ENCODE measurements around the gene SYCP2.
"Not testable (repeated sequence)": the region's sequence is repeated elsewhere in the genome, so short reads cannot be mapped to it uniquely, and the experiment has no call there.

SYCP2 gene

GRCh38 chr20:59902470-59902869 lies 31.0 kb downstream of the SYCP2 start:
- DNase-seq = no peak

DNA sequence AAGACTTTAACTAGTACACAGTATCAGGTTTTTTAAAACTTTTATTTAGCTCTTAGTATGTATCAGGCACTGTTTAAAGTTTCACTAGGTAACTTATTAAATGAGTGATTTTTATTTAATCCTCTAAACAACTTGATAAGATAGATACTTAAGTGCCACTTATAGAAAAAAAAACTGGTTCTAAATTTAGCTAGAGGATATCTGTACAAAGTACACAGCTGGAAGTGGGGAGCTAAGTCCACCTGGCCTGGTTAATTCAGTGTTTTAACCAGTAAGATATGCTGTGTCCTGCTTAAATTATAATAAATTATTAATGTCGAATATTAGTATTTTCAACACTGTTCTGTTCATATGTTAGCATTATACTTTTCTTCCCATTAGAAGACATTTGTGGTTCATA lies 37.5 kb downstream of the SYCP2 start:
- DNase-seq = no peak

- no peak for DNase-seq
Observed at GRCh38 chr20:59891581-59891980, 41.9 kb downstream of the SYCP2 start.

DNA sequence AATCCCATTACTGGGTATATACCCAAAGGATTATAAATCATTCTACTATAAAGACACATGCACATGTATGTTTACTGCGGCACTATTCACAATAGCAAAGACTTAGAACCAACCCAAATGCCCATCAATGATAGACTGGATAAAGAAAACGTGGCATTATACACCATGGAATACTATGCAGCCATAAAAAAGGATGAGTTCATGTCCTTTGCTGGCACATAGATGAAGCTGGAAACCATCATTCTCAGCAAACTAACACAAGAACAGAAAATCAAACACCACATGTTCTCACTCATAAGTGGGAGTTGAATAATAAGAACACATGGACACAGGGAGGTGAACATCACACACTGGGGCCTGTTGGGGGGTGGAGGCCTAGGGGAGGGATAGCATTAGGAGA lies 43.4 kb downstream of the SYCP2 start:
- not testable (repeated sequence) for DNase-seq

- no peak for DNase-seq
Observed at GRCh38 chr20:59888050-59888449, 45.4 kb downstream of the SYCP2 start.

- DNase-seq = no peak
Observed at GRCh38 chr20:59884494-59884893, 48.9 kb downstream of the SYCP2 start.

DNA sequence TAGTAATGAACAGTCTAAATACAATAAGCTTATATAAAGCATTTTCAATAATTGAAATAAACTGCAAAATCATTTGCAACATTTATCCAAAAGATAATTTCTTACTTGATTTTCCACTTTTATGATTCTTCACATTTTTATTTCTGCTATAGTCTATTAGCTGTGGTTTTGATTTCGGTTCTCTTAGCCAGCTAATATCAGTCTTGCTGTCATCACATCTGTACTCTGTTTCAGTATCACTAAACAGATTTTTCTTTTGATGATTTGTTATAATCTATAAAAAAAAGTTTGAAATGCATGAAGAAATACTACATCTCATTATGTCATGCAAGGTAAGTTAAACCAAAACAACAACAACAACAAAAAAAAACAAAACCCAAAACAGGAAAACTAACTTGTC lies 53.2 kb downstream of the SYCP2 start:
- DNase-seq = no peak

- no peak for DNase-seq
Observed at GRCh38 chr20:59873409-59873808, 60.0 kb downstream of the SYCP2 start.

DNA sequence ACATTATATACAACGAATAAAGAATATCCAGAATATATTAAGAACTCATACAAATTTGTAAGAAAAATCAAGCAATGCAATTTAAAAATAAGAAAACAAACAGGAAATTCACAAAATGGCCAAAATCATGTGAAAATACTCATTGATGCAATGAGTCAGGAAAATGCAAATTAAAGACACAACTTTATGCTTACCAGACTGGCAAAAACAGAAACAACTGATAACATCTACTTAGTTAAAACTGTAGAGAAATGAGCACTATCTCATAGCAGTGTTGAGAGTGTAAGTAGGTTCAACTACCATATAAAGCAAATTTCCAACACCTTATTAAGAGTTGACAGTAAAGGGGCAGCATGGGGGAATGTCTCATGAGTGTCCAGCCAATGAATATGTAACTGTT lies 62.3 kb downstream of the SYCP2 start:
- DNase-seq = no peak

DNA sequence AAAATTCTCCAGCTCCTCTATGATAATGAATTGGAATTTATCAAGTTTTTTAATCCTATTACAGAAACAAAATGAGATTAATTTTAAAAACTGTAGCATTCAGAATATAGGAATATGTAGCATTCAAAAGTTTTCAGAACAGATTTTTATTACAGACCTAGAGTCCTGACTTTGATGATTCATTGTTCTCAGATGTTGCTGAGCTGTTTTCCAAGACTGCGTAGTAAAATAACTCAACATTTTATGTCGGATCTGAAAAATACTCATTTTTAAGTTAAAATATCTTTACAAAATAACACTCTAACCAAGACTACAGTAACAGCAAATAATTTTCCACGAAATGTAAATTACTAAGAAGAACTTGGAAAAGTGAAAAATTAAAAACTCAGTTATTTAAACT lies 67.1 kb downstream of the SYCP2 start:
- DNase-seq = no peak

- no peak for DNase-seq
Observed at GRCh38 chr20:59864726-59865125, 68.7 kb downstream of the SYCP2 start.

- no peak for DNase-seq
Observed at GRCh38 chr20:59863058-59863457, 70.4 kb downstream of the SYCP2 start.

DNA sequence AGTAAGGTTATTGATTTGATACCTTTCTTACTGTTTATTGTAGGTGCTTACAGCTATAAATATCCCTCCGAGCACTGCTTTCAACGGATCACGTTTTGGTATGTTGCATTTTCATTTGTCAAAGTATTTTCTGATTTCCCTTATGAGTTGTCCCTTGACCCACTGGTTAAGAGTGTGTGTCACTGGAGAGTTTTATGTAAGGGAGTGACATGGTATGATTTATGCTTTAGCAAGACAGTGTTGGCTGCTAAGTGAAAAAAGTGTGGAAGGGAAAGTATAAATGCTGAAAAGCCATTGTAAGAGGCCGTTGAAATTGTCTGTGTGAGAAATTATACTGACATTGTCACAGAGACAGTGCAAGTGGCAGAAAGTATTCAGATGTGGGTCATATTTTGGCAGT lies 72.0 kb downstream of the SYCP2 start:
- DNase-seq = no peak

DNA sequence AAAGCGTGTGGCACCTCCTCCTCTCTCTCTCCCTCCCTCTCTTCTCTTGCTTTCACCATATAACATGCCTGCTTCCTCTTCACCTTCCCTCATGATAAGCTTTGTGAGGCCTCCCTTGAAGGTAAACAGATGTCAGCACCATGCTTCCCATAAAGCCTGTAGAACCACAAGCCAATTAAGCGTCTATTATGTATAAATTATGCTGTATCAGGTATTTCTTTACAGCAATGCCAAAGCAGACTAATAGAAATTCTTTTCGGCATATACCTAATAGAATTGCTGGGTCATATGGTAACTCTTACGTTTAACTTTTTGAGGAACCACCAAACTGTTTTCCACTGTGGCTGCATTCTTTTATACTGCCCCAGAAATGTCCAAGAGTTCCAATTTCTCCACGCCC lies 75.0 kb downstream of the SYCP2 start:
- no peak for DNase-seq

GRCh38 chr20:59857966-59858365 lies 75.5 kb downstream of the SYCP2 start:
- DNase-seq = no peak

DNA sequence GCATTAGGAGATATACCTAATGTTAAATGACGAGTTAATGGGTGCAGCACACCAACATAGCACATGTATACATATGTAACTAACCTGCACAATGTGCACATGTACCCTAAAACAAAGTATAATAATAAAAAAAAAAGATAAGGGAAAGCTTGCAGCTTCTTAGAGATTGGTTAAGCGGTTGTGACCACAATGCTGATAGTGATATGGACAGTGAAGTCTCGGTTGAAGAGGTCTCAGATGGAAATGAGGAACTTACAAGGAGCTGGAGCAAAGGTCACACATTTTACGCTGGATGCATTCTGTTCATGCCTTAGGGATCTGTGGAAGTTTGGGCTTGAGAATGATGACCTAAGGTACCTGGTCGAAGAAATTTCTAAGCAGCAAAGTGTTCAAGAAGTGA lies 76.5 kb downstream of the SYCP2 start:
- not testable (repeated sequence) for DNase-seq

DNA sequence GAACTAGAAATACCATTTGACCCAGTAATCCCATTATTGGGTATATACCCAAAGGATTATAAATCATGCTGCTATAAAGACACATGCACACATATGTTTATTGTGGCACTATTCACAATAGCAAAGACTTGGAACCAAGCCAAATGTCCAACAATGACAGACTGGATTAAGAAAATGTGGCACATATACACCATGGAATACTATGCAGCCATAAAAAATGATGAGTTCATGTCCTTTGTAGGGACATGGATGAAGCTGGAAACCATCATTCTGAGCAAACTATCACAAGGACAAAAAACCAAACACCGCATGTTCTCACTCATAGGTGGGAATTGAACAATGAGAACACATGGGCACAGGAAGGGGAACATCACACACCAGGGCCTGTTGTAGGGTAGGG lies 76.9 kb downstream of the SYCP2 start:
- not testable (repeated sequence) for DNase-seq

- no peak for DNase-seq
Observed at GRCh38 chr20:59850018-59850641, 83.3 kb downstream of the SYCP2 start.

DNA sequence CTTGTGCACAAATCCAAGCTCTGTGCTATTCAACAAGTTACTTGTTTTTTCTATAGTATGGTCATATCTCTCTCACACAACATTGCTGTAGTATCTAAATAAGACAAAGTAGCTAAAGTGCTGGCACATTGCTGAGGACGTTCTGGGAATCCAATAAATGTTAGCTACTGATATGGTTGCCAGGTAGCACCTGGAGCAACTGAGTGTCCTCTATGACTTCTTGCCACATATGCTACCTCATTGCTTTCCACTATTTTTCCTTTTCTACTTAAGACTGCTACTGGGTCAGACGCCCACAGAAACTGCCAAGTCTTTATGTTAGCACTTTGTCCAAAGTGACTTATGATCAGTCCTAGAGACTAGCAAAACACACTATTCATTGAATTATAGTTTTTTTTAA lies 85.3 kb downstream of the SYCP2 start:
- no peak for DNase-seq

DNA sequence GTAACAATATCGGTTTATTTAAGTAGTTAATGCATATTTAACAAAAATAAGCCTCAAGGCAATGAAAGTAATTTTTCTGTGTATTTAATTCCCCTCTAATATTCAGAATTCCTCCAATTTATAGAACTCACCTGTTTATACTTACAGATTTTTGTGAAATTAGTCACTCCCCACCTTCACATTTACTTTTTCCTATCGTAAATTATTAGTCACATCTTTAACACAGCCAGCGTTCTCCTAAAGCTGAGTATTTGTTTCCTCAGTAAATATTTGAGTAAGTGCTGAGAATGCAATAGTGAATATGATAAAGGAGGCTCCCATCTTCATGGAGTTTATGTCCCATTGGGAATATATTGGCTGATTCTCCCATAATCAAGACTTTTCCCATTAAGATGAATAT lies 88.0 kb downstream of the SYCP2 start:
- no peak for DNase-seq

GRCh38 chr20:59839400-59839799 lies 94.0 kb downstream of the SYCP2 start:
- DNase-seq = no peak

DNA sequence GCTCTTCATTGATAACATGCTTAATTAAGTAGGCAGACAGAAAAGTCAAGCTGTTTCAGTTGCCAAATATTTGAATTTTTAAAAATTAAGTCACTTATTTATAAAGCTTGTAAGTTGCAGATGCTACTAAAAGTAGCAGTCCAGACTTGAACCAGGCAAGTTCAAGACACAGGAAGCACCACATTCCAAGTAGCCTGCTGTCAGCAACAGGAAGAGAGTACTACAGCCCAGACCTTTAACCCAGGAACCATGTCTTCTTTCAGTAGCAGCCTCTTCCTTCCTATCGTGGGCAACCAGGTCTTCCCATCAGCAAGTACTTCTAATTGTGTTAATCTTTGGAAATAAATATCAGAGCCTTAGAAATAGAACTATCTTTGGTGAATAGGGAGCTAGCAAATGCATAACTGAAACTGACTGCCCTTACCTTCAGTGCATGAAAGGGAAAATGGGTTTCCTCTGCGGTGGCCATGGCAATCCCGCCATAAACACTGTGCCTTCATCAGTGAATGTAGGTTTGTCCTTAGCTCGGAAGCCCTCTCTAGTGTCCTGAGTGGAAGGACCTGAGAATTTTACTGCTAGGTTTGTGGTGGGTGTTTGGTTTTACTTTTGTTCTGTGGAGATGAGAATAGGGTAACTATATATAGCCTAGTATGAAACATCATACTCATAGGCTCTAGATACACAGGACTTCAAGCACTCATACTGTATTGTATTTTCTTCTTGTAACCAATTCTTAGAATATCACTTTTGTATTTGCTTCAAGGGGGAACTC lies 95.6 kb downstream of the SYCP2 start:
- DNase-seq = no peak

DNA sequence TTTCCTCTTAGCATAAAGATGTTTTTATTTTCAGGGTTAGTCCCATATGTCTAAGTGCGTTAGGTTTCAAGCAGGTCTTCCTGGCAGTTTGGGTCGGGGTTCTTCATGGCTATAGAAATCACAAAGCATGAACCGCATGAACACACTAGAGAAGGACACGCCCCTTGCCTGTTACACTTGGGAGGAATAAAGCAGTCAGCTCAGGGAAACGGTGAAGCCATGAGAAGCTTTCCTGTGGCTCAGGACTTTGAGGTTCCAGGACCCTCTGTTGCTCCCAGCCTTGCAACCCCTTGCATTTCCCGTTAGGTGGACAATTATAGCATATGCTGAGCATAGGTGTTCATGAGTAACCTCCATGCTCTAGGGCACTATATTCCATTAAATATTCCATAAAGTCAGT lies 96.7 kb downstream of the SYCP2 start:
- no peak for DNase-seq

DNA sequence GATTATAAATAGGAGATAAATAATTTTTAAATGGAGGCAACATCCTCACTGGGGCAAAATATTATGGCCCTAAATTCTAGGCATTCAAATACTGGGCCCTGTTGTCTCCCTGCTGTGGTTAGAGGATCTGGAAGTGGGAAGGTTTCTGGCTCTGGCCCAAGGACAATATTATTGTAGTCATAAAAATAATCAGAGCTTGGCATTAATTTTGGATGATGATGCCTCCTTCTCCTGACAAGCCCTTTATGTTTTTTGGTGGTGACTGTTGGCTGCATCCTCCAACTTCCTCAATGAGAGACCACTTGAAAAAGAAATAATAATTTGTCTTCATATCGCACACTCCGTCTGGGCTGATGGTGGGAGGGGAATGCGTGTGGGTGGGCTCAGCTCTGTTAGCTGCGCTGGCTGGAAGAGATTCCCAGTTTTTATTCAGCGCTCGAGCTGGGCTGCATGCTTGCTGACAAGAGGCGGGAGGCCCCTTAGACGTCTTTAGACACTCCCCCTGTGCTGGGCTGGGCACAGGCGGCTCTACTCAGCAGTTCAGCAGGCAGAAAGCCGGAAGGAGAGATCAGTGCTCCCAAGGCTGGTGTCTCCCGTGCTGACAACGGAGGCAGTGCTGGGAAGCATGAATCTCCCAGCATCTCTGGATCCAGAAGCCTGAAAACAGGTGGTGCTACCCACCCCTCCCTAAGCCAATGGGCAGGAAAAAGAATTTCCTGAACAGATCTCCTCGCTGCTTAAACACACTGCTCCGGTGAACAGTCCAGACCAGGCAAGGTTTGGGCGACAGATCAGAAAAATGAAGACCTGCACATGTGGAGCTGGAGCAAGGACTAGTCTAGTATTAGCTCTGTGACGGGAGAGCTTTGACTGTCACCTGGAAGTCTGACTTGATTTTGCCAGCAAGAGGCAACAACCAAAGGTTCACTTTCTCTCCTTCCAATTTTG lies 97.7 kb downstream of the SYCP2 start:
- no peak for DNase-seq

All from stimulated activated CD4-positive, alpha-beta T cell treated with anti-CD3 and anti-CD28 coated beads, Interleukin-4, amount 100 ng/mL, for 24 hours (primary cell).